ENCODE results near the gene MAGEA9B. TPM values are rescaled to one million over a fixed set of nuclear protein-coding genes. Genes with fewer than 3 reads are reported as not detected.
"Not testable (repeated sequence)": the region's sequence is repeated elsewhere in the genome, so short reads cannot be mapped to it uniquely, and the experiment has no call there.

Gene MAGEA9B
- total RNA-seq, 4 donors from 2014 or later, result not detected

GRCh38 chrX:149595943-149596342, 8.7 kb upstream of the MAGEA9B start:
- H3K4me3 ChIP-seq; H3K36me3 ChIP-seq; H3K27me3 ChIP-seq; DNase-seq (ENCODE audit: low spot score in 2 of 2); H3K9me3 ChIP-seq; H3K27ac ChIP-seq; H3K4me1 ChIP-seq: not testable (repeated sequence)
- no CpG with 5 or more reads among the region's 7 CpGs for WGBS

GRCh38 chrX:149595214-149595613, 8.0 kb upstream of the MAGEA9B start, which contains the start of gene HSFX2:
Gene HSFX2, minus strand, starts transcription at chrX:149595314. Its CDS starts 614 bp downstream, at chrX:149594700.
- H3K9me3 ChIP-seq; H3K27me3 ChIP-seq; H3K27ac ChIP-seq; H3K4me1 ChIP-seq; H3K36me3 ChIP-seq; H3K4me3 ChIP-seq; DNase-seq (ENCODE audit: low spot score in 2 of 2): not testable (repeated sequence)
- no CpG with 5 or more reads among the region's 17 CpGs for WGBS

GRCh38 chrX:149590993-149591392, 3.7 kb upstream of the MAGEA9B start:
- no CpG with 5 or more reads among the region's 7 CpGs for WGBS

GRCh38 chrX:149585631-149586030, 1.6 kb downstream of the MAGEA9B start:
- H3K4me3 ChIP-seq; H3K27ac ChIP-seq; H3K4me1 ChIP-seq; DNase-seq (ENCODE audit: low spot score in 2 of 2); H3K36me3 ChIP-seq; H3K9me3 ChIP-seq; H3K27me3 ChIP-seq: not testable (repeated sequence)
- no CpG with 5 or more reads among the region's 17 CpGs for WGBS

More at GRCh38 chrX:149590993-149591392, 3.7 kb upstream of the MAGEA9B start:
- not testable (repeated sequence) for H3K4me1 ChIP-seq; H3K9me3 ChIP-seq; DNase-seq (ENCODE audit: low spot score in 2 of 2); H3K4me3 ChIP-seq; H3K36me3 ChIP-seq; H3K27me3 ChIP-seq; H3K27ac ChIP-seq

- H3K9me3 ChIP-seq; H3K4me1 ChIP-seq; H3K27ac ChIP-seq; H3K27me3 ChIP-seq; DNase-seq (ENCODE audit: low spot score in 2 of 2); H3K4me3 ChIP-seq; H3K36me3 ChIP-seq: not testable (repeated sequence)
- no CpG with 5 or more reads among the region's 1 CpG for WGBS
Observed at GRCh38 chrX:149573456-149573855, 13.8 kb downstream of the MAGEA9B start.

- no peak overlapping the region for H3K4me3 ChIP-seq
- H3K27me3 ChIP-seq, result no peaks in the 10 kb centered on the region
- no peak for TF ChIP-seq POLR2A (IDR thresholded peaks at IDR 0.05)
- H3K9me3 ChIP-seq, result no peaks in the 10 kb centered on the region
- H3K27ac ChIP-seq, result no peak overlapping the region
- WGBS, result 33% methylated on average over 1 of the region's 1 CpG
- DNase-seq (ENCODE audit: low spot score in 2 of 2), result no peak
- no peaks in the 10 kb centered on the region for H3K36me3 ChIP-seq
- no peaks in the 10 kb centered on the region for H3K4me1 ChIP-seq
Observed at GRCh38 chrX:149572743-149573142, 14.5 kb downstream of the MAGEA9B start.

GRCh38 chrX:149571770-149572169, 15.5 kb downstream of the MAGEA9B start:
- no peaks in the 10 kb centered on the region for H3K36me3 ChIP-seq
- H3K9me3 ChIP-seq, result no peaks in the 10 kb centered on the region
- H3K27ac ChIP-seq, result no peak overlapping the region
- WGBS, result 76% methylated on average over 7 of the region's 7 CpGs
- no peaks in the 10 kb centered on the region for H3K27me3 ChIP-seq
- TF ChIP-seq CTCF (IDR thresholded peaks at IDR 0.05) (no peak), POLR2AphosphoS5 (IDR thresholded peaks at IDR 0.05) (no peak), EP300 (IDR thresholded peaks at IDR 0.05) (no peak), POLR2A (IDR thresholded peaks at IDR 0.05) (no peak)
- H3K4me3 ChIP-seq, result no peak overlapping the region
- DNase-seq (ENCODE audit: low spot score in 2 of 2), result no peak
- H3K4me1 ChIP-seq, result no peaks in the 10 kb centered on the region

- DNase-seq (ENCODE audit: low spot score in 2 of 2), result no peak
- Histone ChIP-seq H3K4me1 (no peaks in the 10 kb centered on the region), H3K27ac (no peak overlapping the region), H3K36me3 (no peaks in the 10 kb centered on the region), H3K27me3 (no peaks in the 10 kb centered on the region), H3K4me3 (no peak overlapping the region), H3K9me3 (no peaks in the 10 kb centered on the region)
- no peak for TF ChIP-seq POLR2A (IDR thresholded peaks at IDR 0.05)
- TF ChIP-seq EP300 (IDR thresholded peaks at IDR 0.05), result no peak
- TF ChIP-seq POLR2AphosphoS5 (IDR thresholded peaks at IDR 0.05), result no peak
- WGBS, result 46% methylated on average over 6 of the region's 6 CpGs
Observed at GRCh38 chrX:149570668-149571067, 16.6 kb downstream of the MAGEA9B start.

GRCh38 chrX:149569770-149570169, 17.5 kb downstream of the MAGEA9B start:
- H3K27ac ChIP-seq, result no peak overlapping the region
- TF ChIP-seq CTCF (IDR thresholded peaks at IDR 0.05), result no peak
- no peak for TF ChIP-seq EP300 (IDR thresholded peaks at IDR 0.05)
- no peak for TF ChIP-seq POLR2AphosphoS5 (IDR thresholded peaks at IDR 0.05)
- no peak for TF ChIP-seq POLR2A (IDR thresholded peaks at IDR 0.05)
- no peaks in the 10 kb centered on the region for H3K4me1 ChIP-seq
- H3K36me3 ChIP-seq, result no peaks in the 10 kb centered on the region
- no peaks in the 10 kb centered on the region for H3K9me3 ChIP-seq
- WGBS, result 64% methylated on average over 2 of the region's 2 CpGs
- H3K27me3 ChIP-seq, result no peaks in the 10 kb centered on the region
- no peak for DNase-seq (ENCODE audit: low spot score in 2 of 2)
- no peak overlapping the region for H3K4me3 ChIP-seq
